ENCODE results near the gene CCDC88B. TPM values are rescaled to one million over a fixed set of nuclear protein-coding genes. Genes with fewer than 3 reads are reported as not detected.
A peak's percentile ranks its signal among the peaks of the same experiment; 100 is the strongest.

Gene CCDC88B
- total and polyA plus RNA-seq, 3 donors from 2014 or later: 16.6 to 28.5 (median 23.5) TPM

DNA sequence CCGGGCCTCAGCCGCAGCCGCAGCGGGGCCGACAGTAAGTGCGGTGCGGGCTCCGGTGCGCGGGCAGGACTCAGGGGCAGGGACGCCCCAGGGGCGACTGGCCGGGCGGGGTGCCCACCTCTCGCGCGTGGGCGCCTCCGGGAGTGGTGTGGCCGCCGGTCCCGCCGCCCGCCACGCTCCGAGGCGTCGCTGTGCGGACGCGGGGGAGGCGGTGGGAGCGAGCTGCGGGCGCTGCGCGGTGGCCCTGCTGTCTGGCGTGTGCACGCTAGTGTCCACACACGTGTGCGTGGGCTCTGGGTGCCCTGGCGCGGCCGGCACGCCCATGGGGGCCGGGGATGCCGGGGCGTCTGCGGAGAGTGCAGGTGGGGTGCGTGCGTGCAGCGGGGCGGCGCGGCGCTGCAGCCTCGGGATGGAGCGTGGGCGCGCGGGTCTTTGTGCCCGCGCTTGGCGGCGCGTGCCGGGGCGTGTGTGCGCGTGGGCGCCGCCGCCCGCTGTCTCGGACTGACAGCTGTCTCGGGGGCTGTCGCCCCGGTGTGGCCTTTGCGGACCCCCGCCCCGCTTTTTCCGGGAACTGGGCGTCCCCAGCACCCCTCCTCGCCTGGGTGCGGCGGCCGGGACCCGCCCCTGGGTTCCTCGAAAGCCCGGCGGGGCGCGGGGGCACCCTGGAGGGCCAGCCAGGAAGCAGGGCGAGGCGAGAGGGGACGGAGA, 48.1 kb upstream of the CCDC88B start:
- Histone ChIP-seq H3K27ac (no peak overlapping the region), H3K4me3 (peak overlapping the region; percentile 34 to 38), H3K9me3 (no peaks in the 10 kb centered on the region), H3K4me1 (peaks cover 17% of the 10 kb centered on the region), H3K27me3 (no peaks in the 10 kb centered on the region), H3K36me3 (ENCODE audit: low read depth, missing control alignments) (no peaks in the 10 kb centered on the region)
- intact Hi-C loops (cut with DNase I; ENCODE audit: low total_unique reads): loop anchor here (10.0 kb wide), 1 partner anchor 87 kb away; the partner anchor contains the start of gene FERMT3
- DNase-seq: no peak
- TF ChIP-seq, protein P1, sequence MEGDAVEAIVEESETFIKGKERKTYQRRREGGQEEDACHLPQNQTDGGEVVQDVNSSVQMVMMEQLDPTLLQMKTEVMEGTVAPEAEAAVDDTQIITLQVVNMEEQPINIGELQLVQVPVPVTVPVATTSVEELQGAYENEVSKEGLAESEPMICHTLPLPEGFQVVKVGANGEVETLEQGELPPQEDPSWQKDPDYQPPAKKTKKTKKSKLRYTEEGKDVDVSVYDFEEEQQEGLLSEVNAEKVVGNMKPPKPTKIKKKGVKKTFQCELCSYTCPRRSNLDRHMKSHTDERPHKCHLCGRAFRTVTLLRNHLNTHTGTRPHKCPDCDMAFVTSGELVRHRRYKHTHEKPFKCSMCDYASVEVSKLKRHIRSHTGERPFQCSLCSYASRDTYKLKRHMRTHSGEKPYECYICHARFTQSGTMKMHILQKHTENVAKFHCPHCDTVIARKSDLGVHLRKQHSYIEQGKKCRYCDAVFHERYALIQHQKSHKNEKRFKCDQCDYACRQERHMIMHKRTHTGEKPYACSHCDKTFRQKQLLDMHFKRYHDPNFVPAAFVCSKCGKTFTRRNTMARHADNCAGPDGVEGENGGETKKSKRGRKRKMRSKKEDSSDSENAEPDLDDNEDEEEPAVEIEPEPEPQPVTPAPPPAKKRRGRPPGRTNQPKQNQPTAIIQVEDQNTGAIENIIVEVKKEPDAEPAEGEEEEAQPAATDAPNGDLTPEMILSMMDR (IDR thresholded peaks at IDR 0.05): no peak
- no peak for TF ChIP-seq POLR2A (IDR thresholded peaks at IDR 0.05)
- WGBS, 2 donors: 0 to 1% methylated on average over 3 to 49 of the region's 96 CpGs

DNA sequence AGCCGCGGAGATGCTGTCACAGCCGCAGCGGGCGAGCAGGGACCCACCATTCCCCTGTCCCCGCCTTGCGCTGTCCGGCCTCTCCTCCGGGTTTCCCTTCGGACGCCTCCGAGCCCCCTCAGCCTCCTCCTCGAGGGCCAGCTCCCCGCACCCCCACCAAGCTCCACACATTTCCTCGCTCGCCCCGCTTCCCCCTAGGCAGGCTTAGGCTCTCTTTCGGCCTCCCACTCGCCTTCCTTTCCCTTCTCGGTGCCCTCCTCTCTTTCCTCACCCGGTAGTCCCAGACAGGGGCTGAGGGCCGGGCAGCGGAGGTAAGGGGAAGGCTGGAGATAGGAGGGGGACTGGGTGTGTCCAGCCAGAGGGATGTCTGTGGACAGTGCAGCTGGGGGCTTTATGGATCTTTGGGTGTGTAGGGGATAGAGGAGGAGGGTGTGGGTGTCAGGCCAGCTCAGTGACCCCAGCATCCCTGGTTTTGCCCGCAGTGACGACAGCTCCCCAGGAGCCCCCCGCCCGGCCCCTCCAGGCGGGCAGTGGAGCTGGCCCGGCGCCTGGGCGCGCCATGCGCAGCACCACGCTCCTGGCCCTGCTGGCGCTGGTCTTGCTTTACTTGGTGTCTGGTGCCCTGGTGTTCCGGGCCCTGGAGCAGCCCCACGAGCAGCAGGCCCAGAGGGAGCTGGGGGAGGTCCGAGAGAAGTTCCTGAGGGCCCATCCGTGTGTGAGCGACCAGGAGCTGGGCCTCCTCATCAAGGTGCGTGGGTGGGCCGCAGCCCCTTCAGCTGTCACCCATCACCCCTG, 47.3 kb upstream of the CCDC88B start:
- Histone ChIP-seq H3K9me3 (no peaks in the 10 kb centered on the region), H3K27ac (no peak overlapping the region), H3K36me3 (ENCODE audit: low read depth, missing control alignments) (no peaks in the 10 kb centered on the region), H3K4me3 (peak overlapping the region; percentile 34 to 38), H3K27me3 (no peaks in the 10 kb centered on the region), H3K4me1 (peaks cover 16% of the 10 kb centered on the region)
- TF ChIP-seq, protein P1 (IDR thresholded peaks at IDR 0.05): no peak
- no peak for TF ChIP-seq POLR2A (IDR thresholded peaks at IDR 0.05)
- intact Hi-C loops (cut with DNase I; ENCODE audit: low total_unique reads): loop anchor here (10.0 kb wide), 1 partner anchor 88 kb away; the partner anchor contains the start of gene FERMT3
- DNase-seq: no peak
- WGBS, 2 donors: 26% methylated on average over 29 to 38 of the region's 42 CpGs

DNA sequence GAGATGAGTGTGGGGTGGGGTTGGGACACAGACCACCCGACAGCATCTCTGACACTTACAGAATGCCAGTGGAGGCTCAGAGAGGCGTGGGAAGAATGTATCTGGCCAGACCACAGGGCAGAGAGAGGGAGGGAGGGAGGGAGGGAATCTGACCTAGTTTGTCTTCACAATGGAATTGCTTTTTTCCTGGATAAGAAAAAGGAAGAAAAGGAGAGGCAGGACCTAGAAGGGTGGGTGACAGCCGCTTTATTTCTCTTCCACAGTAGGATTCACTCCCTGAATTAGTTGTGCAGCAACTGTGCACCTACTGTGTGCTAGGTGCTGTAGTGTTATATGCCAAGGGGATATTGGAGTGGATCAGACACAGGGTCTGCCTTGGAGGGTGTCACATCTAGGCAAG, 45.2 kb upstream of the CCDC88B start:
- WGBS, 2 donors: 31 to 32% methylated on average over 3 of the region's 3 CpGs
- Histone ChIP-seq H3K4me1 (peaks cover 25% of the 10 kb centered on the region), H3K27ac (no peak overlapping the region), H3K9me3 (no peaks in the 10 kb centered on the region), H3K4me3 (no peak overlapping the region), H3K36me3 (ENCODE audit: low read depth, missing control alignments) (no peaks in the 10 kb centered on the region), H3K27me3 (no peaks in the 10 kb centered on the region)
- no peak for DNase-seq
- intact Hi-C loops (cut with DNase I; ENCODE audit: low total_unique reads): loop anchor here (10.0 kb wide), 1 partner anchor 90 kb away; the partner anchor contains the start of gene FERMT3
- TF ChIP-seq, protein P1 (IDR thresholded peaks at IDR 0.05): no peak
- no peak for TF ChIP-seq POLR2A (IDR thresholded peaks at IDR 0.05)

DNA sequence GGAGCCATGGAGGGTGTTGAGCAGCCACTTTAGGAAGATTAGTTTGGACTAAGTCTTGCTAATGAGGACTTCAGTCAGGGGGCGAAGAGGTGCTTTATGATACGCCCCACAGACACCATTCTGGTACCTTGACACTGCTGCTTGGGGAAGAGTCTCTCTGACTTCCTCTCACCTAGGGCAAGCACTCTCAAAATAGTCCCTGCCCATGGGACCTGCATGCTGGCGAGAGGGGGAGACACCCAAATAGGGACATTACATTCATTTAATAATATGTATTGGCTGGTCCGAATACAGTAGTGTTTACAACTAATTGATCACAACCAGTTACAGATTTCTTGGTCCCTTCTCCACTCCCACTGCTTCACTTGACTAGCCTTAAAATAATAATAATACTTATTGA, 44.2 kb upstream of the CCDC88B start:
- peaks cover 35% of the 10 kb centered on the region for H3K4me1 ChIP-seq
- H3K27me3 ChIP-seq: no peaks in the 10 kb centered on the region
- intact Hi-C loops (cut with DNase I; ENCODE audit: low total_unique reads): loop anchor here (10.0 kb wide), 1 partner anchor 91 kb away; the partner anchor contains the start of gene FERMT3
- no peak overlapping the region for H3K27ac ChIP-seq
- TF ChIP-seq, protein P1 (IDR thresholded peaks at IDR 0.05): no peak
- no peak for TF ChIP-seq POLR2A (IDR thresholded peaks at IDR 0.05)
- no peak for DNase-seq
- no peaks in the 10 kb centered on the region for H3K9me3 ChIP-seq
- 89 to 96% methylated on average over 4 of the region's 4 CpGs for WGBS, 2 donors
- no peaks in the 10 kb centered on the region for H3K36me3 ChIP-seq (ENCODE audit: low read depth, missing control alignments)
- no peak overlapping the region for H3K4me3 ChIP-seq

Data from testis (tissue), 3 donors.